Lower lobe of right lung (tissue), 2 donors: ENCODE results near the gene GPR25. TPM values are rescaled to one million over a fixed set of nuclear protein-coding genes. Genes with fewer than 3 reads are reported as not detected.

Experiments used
- ATAC-seq, 2 donors: fragments of 200-7000 bp; cut with Tn5 transposase; one replicate each; pipeline ENCODE4 v1.9.1; 2020 to 2022; ENCODE audit warnings: mild to moderate bottlenecking in 2 of 2, moderate library complexity in 2 of 2
- DNase-seq: peaks from one replicate; pipeline ENCODE4 v3.0.0-alpha.2; 2020
- H3K27ac ChIP-seq: fragments of 200-600 bp; one replicate; pipeline ENCODE4 v1.8.0; 2022
- H3K27me3 ChIP-seq: fragments of 200-600 bp; one replicate; pipeline ENCODE4 v1.8.0; 2022; ENCODE audit warnings: low read depth
- H3K36me3 ChIP-seq: fragments of 200-600 bp; one replicate; pipeline ENCODE4 v1.8.0; 2022; ENCODE audit warnings: mild to moderate bottlenecking
- H3K4me1 ChIP-seq: fragments of 200-600 bp; one replicate; pipeline ENCODE4 v1.8.0; 2022
- H3K4me3 ChIP-seq: fragments of 200-600 bp; one replicate; pipeline ENCODE4 v1.8.0; 2022; ENCODE audit warnings: mild to moderate bottlenecking
- H3K9me3 ChIP-seq: fragments of 200-600 bp; one replicate; pipeline ENCODE4 v1.8.0; 2022
- intact Hi-C: fragments of 100-400 bp; cut with DNase I; formaldehyde crosslinking; loops from one replicate; pipeline ENCODE4 v1.11.0; 2022
- total RNA-seq: library from RNA; stranded (reverse); fragmentation: NEBNext Ultra II Directional; extraction: Animal tissue kit (Norgen Biotek cat#: 25700); gene quantifications from one replicate; pipeline ENCODE4 v1.2.1, GENCODE V29; 2021
- TF ChIP-seq, protein P1 (sequence below): fragments of 200-600 bp; IDR thresholded peaks from one replicate; pipeline ENCODE4 v1.8.0; 2022; ENCODE audit warnings: antibody characterized with exemption, mild to moderate bottlenecking
- donor health status: DM: no; HTN: yes; CAD: no; lungs with severe emphysema.

Gene GPR25
- total RNA-seq, 1 donor from 2014 or later = 0.62 TPM

DNA sequence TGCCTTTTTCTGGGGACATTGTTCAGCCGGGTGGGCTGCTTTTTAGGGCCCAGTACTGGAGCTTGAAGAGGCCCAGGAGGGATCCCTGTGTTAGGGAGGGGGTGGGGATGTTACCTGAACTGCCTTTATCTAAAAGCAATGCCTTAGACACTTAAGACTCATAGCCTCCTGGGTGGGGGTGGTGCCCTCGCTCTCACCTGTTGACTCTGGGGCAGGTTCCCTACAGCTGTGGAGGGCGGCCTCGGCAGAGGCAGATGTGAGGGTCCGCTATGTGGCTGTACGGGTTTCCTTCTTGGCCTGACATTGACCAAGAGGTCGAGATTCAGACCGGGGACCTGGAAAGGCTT, 22.6 kb downstream of the GPR25 start:
- peak overlapping the region; percentile 44 for H3K4me3 ChIP-seq
- TF ChIP-seq, protein P1, sequence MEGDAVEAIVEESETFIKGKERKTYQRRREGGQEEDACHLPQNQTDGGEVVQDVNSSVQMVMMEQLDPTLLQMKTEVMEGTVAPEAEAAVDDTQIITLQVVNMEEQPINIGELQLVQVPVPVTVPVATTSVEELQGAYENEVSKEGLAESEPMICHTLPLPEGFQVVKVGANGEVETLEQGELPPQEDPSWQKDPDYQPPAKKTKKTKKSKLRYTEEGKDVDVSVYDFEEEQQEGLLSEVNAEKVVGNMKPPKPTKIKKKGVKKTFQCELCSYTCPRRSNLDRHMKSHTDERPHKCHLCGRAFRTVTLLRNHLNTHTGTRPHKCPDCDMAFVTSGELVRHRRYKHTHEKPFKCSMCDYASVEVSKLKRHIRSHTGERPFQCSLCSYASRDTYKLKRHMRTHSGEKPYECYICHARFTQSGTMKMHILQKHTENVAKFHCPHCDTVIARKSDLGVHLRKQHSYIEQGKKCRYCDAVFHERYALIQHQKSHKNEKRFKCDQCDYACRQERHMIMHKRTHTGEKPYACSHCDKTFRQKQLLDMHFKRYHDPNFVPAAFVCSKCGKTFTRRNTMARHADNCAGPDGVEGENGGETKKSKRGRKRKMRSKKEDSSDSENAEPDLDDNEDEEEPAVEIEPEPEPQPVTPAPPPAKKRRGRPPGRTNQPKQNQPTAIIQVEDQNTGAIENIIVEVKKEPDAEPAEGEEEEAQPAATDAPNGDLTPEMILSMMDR = no peak
- peak; percentile 15 to 20 for ATAC-seq

DNA sequence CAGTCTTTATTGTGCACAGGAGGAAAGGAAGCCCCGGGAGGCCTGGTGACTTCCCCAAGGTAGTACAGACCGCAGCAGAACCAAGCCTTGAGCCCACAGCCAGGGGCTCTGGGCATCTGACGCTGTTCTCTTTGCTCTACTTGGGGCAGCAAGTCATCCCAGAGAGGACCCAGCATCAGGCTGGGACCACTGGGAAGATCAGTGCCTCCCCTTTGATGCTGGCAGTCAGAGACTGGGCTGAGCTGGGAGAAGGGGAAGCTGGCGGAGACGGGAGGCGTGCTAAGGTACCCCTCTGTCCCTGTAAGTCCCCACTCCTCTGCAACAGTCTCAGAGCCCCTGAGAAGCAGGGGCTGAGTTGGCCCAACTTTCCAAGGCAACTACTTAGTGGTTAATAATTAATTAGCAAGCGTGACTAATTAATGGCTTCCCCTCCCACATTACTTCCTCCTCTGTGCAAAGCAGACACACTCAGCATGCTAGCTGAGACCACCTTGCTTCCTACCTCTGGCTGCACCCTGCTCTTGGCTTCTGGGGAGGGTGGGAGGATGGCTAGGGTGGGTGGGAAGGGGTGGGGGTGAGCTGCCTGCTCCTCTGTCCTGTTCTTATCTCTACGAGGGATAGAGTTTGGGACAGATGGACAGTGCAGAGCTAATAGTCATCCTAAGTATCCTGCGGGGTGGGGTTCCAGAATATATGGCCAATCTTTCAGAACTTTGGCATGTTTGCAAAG, 23.2 kb downstream of the GPR25 start:
- Histone ChIP-seq H3K27me3 (peaks cover 10% of the 10 kb centered on the region), H3K36me3 (no peaks in the 10 kb centered on the region), H3K27ac (peak overlapping the region; percentile 68), H3K4me3 (peak overlapping the region; percentile 44), H3K4me1 (peaks cover 12% of the 10 kb centered on the region), H3K9me3 (no peaks in the 10 kb centered on the region)
- TF ChIP-seq, protein P1 = no peak
- DNase-seq (no peak), ATAC-seq (peak in 1 of 2 donors; percentile 15)
- intact Hi-C loops = no loop called here

More for the DNA sequence above, 22.6 kb downstream of the GPR25 start:
- Histone ChIP-seq H3K4me1 (peaks cover 15% of the 10 kb centered on the region), H3K36me3 (no peaks in the 10 kb centered on the region), H3K27me3 (peaks cover 13% of the 10 kb centered on the region), H3K27ac (peak overlapping the region; percentile 68), H3K9me3 (no peaks in the 10 kb centered on the region)
- intact Hi-C loops = no loop called here
- DNase-seq = no peak

DNA sequence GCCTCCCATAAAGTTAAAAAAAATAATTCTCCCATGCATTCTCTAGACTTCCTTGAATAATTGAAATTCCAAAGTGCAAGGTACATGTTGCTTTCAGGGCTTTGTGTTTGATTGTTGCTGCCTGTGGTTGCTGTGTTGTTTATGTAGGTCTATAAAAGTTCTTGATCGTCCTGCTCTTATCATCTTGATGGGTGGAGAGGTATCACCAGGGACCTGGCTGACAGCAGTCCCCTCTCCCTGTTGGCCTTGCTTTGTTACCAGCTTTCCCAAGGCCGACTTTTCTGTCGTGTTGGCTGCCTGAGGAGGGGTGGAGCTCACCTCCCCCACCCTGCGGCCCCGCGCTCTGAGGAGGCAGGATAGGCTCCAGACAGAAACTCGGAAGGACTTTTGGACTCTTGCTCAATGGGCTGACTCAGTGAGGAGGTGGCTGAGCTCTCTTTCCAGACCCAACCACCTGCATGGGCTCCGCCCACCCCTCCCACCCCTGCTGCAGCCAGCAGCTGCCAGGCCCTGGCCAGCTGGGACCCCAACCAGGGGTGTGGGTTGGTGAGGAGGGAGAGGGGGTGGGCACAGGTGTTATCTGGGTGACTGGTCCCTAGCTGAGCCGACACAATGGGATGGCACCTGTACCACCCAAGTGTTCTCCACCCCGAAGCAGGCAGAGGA, 23.9 kb downstream of the GPR25 start:
- intact Hi-C loops = no loop called here
- H3K27ac ChIP-seq = peak overlapping the region; percentile 9

DNA sequence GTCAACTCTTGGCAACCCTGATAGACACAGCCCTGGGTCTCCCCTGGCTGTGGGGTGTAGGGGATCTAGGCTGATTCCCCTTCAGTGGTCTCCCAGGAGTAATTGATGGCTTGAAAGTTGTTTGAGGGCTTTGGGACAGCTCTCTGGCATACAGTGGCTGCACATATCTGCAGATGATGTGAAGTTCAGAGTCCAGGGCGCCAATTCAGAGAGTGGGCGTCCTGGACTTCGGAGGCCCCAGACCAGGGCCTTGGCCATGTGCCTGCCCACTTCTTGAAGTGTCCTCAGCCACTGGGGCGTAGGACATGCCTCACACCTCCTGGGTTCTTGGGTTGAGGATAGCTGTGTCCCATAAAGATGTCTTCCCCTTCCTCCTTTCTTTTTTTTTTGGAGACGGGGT, 24.5 kb downstream of the GPR25 start:
- Histone ChIP-seq H3K27me3 (no peaks in the 10 kb centered on the region), H3K27ac (no peak overlapping the region), H3K36me3 (no peaks in the 10 kb centered on the region), H3K4me3 (no peak overlapping the region), H3K4me1 (no peaks in the 10 kb centered on the region), H3K9me3 (no peaks in the 10 kb centered on the region)
- intact Hi-C loops = no loop called here
- ATAC-seq (no peak), DNase-seq (no peak)
- TF ChIP-seq, protein P1 = no peak

More for the DNA sequence above, 23.9 kb downstream of the GPR25 start:
- Histone ChIP-seq H3K27me3 (peaks cover 4% of the 10 kb centered on the region), H3K4me3 (peak overlapping the region; percentile 44), H3K36me3 (no peaks in the 10 kb centered on the region), H3K9me3 (no peaks in the 10 kb centered on the region), H3K4me1 (peaks cover 5% of the 10 kb centered on the region)
- ATAC-seq (peak; percentile 77 to 79), DNase-seq (peak; percentile 64)
- TF ChIP-seq, protein P1 = no peak

DNA sequence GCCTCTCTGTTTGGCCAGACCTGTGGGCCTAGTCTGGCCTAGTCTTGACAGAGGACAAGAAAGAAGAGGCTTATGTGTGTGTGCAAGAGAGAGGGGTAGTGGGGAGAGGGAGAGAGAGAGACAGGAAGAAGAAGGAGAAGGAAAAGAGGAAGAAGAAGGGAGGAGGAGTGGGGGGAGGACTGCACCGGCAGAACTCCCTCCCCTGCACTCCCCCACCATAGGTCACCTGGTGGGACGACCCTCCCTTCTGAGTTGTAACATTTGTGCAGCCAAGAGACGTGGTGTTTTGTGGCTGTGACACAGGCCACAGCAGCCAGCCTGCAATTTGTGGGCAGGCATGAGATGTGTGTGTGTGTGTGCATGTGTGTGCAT, 26.2 kb downstream of the GPR25 start:
- H3K9me3 ChIP-seq = no peaks in the 10 kb centered on the region
- no peak overlapping the region for H3K27ac ChIP-seq
- no peaks in the 10 kb centered on the region for H3K36me3 ChIP-seq
- ATAC-seq (no peak), DNase-seq (no peak)
- TF ChIP-seq, protein P1 = no peak
- H3K4me1 ChIP-seq = no peaks in the 10 kb centered on the region
- intact Hi-C loops = no loop called here
- no peaks in the 10 kb centered on the region for H3K27me3 ChIP-seq
- H3K4me3 ChIP-seq = no peak overlapping the region
